ENCODE measurements around the gene IL36RN. TPM values are rescaled to one million over a fixed set of nuclear protein-coding genes. Genes with fewer than 3 reads are reported as not detected.

IL36RN gene
- total RNA-seq, 2 donors from 2014 or later: not detected

- no peak overlapping the region for H3K4me3 ChIP-seq
- H3K4me1 ChIP-seq: no peaks in the 10 kb centered on the region
- ATAC-seq (no peak), DNase-seq (no peak)
- intact Hi-C loops (cut with DNase I): no loop called here
- H3K27ac ChIP-seq: no peak overlapping the region
- 66% methylated on average over 8 of the region's 8 CpGs for WGBS, 2 donors
- H3K9me3 ChIP-seq: no peaks in the 10 kb centered on the region
- TF ChIP-seq, protein P1, sequence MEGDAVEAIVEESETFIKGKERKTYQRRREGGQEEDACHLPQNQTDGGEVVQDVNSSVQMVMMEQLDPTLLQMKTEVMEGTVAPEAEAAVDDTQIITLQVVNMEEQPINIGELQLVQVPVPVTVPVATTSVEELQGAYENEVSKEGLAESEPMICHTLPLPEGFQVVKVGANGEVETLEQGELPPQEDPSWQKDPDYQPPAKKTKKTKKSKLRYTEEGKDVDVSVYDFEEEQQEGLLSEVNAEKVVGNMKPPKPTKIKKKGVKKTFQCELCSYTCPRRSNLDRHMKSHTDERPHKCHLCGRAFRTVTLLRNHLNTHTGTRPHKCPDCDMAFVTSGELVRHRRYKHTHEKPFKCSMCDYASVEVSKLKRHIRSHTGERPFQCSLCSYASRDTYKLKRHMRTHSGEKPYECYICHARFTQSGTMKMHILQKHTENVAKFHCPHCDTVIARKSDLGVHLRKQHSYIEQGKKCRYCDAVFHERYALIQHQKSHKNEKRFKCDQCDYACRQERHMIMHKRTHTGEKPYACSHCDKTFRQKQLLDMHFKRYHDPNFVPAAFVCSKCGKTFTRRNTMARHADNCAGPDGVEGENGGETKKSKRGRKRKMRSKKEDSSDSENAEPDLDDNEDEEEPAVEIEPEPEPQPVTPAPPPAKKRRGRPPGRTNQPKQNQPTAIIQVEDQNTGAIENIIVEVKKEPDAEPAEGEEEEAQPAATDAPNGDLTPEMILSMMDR (IDR thresholded peaks at IDR 0.05): no peak
- TF ChIP-seq POLR2A (IDR thresholded peaks at IDR 0.05): no peak
- H3K36me3 ChIP-seq (replicated peaks in 1 of 2; ENCODE audit: insufficient read depth in 1 of 2, low read depth in 2 of 2): no peaks in the 10 kb centered on the region
- H3K27me3 ChIP-seq: no peaks in the 10 kb centered on the region
These were observed 46.3 kb upstream of the IL36RN start for GRCh38 chr2:113012436-113013335.

- no peaks in the 10 kb centered on the region for H3K36me3 ChIP-seq (replicated peaks in 1 of 2; ENCODE audit: insufficient read depth in 1 of 2, low read depth in 2 of 2)
- no peak for ATAC-seq
These were observed 45.7 kb upstream of the IL36RN start for GRCh38 chr2:113013336-113013661.

DNA sequence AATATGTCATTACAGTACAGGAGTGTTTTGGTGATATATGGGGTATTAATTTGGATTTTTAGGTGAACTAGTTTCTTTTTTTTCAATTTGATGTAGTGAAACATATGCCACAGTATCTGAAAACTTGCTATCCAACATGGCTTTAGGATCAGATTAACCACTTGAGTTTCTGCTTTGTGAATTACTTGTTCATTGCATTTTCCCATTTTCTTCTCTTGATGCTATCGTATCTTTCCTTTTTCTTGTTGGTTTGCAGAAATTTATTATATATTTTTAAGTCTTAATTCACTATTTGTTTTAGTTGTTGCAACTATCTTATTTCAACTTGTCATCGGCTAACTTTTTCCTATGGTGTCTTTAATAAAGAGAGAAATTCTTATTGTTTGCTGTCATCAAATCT, 44.9 kb upstream of the IL36RN start:
- ATAC-seq (no peak), DNase-seq (no peak)
- WGBS, 2 donors: 95 to 97% methylated on average over 2 of the region's 2 CpGs
- Histone ChIP-seq H3K9me3 (no peaks in the 10 kb centered on the region), H3K27me3 (no peaks in the 10 kb centered on the region), H3K4me1 (no peaks in the 10 kb centered on the region), H3K27ac (no peak overlapping the region), H3K36me3 (replicated peaks in 1 of 2; ENCODE audit: insufficient read depth in 1 of 2, low read depth in 2 of 2) (no peaks in the 10 kb centered on the region), H3K4me3 (no peak overlapping the region)
- intact Hi-C loops (cut with DNase I): no loop called here
- TF ChIP-seq POLR2A (IDR thresholded peaks at IDR 0.05): no peak
- TF ChIP-seq, protein P1 (IDR thresholded peaks at IDR 0.05): no peak

More at GRCh38 chr2:113013336-113013661, 45.7 kb upstream of the IL36RN start:
- Histone ChIP-seq H3K4me1 (no peaks in the 10 kb centered on the region), H3K27ac (no peak overlapping the region), H3K9me3 (no peaks in the 10 kb centered on the region), H3K27me3 (no peaks in the 10 kb centered on the region), H3K4me3 (no peak overlapping the region)
- TF ChIP-seq POLR2A (IDR thresholded peaks at IDR 0.05): no peak
- TF ChIP-seq, protein P1 (IDR thresholded peaks at IDR 0.05): no peak
- intact Hi-C loops (cut with DNase I): no loop called here
- 60 to 66% methylated on average over 3 of the region's 3 CpGs for WGBS, 2 donors
- no peak for DNase-seq

GRCh38 chr2:113015042-113015441, 44.0 kb upstream of the IL36RN start:
- Histone ChIP-seq H3K27ac (no peak overlapping the region), H3K4me3 (no peak overlapping the region), H3K4me1 (no peaks in the 10 kb centered on the region), H3K36me3 (replicated peaks in 1 of 2; ENCODE audit: insufficient read depth in 1 of 2, low read depth in 2 of 2) (no peaks in the 10 kb centered on the region), H3K9me3 (no peaks in the 10 kb centered on the region), H3K27me3 (no peaks in the 10 kb centered on the region)
- no peak for ATAC-seq
- no peak for DNase-seq
- intact Hi-C loops (cut with DNase I): no loop called here
- WGBS, 2 donors: 45 to 69% methylated on average over 1 of the region's 1 CpG
- TF ChIP-seq POLR2A (IDR thresholded peaks at IDR 0.05): no peak
- TF ChIP-seq, protein P1 (IDR thresholded peaks at IDR 0.05): no peak

- Histone ChIP-seq H3K4me3 (no peak overlapping the region), H3K4me1 (no peaks in the 10 kb centered on the region), H3K27me3 (no peaks in the 10 kb centered on the region), H3K36me3 (replicated peaks in 1 of 2; ENCODE audit: insufficient read depth in 1 of 2, low read depth in 2 of 2) (no peaks in the 10 kb centered on the region), H3K27ac (no peak overlapping the region), H3K9me3 (no peaks in the 10 kb centered on the region)
- DNase-seq (no peak), ATAC-seq (no peak)
- 73 to 90% methylated on average over 2 of the region's 2 CpGs for WGBS, 2 donors
- TF ChIP-seq, protein P1 (IDR thresholded peaks at IDR 0.05): no peak
- TF ChIP-seq POLR2A (IDR thresholded peaks at IDR 0.05): no peak
- intact Hi-C loops (cut with DNase I): no loop called here
These were observed 43.3 kb upstream of the IL36RN start for GRCh38 chr2:113015655-113016054.
